ENCODE data around the gene BTRC.
A peak's percentile ranks its signal among the peaks of the same experiment; 100 is the strongest.
"Not testable (repeated sequence)": the region's sequence is repeated elsewhere in the genome, so short reads cannot be mapped to it uniquely, and the experiment has no call there.

BTRC gene

DNA sequence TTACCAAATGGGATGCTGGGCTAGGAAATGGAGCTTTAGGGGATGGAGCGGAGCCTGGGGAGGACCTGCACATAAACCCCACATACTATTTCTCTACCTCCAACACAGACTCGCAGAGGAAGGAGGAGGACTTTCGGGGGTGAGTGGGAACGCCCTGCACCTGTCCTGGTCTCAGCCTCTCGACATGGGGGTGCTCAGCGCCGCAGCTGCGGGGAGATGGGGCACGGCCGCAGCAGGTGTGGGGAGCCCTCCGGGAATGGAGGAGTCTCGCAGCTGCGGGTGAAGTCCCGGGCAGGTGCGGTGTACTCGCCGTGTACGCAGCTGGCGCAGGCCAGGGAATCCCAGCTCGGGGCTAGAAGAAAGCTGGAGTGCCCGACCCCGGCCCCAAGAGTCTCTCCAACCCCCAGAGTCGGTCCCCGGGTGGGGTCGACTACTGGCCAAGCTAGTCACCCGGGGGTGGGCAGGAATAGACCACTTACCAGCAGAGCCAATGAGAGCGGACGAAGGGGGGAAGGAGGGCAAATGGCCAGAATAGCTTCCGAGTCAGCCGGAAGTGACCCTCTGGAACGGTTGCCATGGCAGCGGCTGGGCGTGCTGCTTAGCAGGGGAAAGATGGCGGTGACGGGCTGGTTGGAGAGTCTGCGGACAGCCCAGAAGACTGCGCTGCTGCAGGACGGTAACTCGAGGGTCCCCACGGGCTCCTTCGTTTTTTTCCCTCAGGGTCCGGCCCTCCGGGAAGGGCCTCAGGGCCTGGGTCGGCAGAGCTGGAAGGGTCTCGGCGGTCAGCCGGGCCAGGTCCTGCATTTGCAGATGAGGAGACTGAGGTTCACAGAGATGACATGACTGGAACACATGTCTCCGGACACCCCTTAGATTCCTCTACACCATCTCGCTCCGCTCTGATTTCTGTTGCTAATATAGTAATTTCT, 234.0 kb downstream of the BTRC start, which contains the start of the genes DPCD and POLL:
TSS of gene DPCD (plus strand) at position 597 of the 929 bp plus-strand sequence. CDS start at position 613, 16 bp downstream.
TSS of gene POLL (minus strand) at position 533 of the 929 bp plus-strand sequence. CDS start 897 bp downstream, outside the sequence.
- peak; percentile 96 for DNase-seq

DNA sequence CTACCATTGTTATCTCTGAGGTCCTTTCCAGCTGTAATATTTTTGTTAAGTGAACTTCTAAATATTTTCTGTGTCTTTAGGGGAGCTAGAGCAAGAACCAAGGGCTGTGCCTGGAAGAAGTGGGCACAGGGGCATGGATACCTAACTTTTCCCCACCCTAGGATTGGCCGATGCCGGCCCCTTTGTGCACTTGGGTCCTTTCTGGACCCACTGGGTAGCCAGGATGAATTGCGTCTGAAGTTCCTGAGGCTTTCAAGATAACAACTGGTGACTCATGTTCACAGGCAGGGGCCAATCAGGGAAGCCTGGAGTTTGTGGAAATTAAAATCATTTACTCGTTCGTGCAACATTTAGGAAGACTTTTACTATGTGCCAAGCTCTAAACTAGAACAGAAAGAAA, 234.9 kb downstream of the BTRC start:
- DNase-seq = no peak

DNA sequence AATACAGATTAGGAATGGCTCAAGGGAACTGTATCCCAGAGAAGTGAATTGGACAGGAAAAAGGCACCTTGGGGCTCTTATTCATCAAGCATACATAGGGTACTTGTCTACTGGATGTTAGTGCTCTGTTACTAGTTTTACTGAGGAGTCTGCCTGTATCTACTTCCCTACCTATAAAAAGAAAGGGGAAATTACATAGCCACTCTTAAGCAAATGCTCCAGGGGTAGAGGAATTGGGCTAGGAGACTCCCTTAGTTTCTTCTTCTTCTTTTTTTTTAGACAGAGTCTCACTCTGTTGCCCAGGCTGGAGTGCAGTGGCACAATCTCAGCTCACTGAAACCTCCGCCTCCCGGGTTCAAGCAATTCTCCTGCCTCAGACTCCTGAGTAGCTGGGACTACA, 239.4 kb downstream of the BTRC start:
- DNase-seq = not testable (repeated sequence)

DNA sequence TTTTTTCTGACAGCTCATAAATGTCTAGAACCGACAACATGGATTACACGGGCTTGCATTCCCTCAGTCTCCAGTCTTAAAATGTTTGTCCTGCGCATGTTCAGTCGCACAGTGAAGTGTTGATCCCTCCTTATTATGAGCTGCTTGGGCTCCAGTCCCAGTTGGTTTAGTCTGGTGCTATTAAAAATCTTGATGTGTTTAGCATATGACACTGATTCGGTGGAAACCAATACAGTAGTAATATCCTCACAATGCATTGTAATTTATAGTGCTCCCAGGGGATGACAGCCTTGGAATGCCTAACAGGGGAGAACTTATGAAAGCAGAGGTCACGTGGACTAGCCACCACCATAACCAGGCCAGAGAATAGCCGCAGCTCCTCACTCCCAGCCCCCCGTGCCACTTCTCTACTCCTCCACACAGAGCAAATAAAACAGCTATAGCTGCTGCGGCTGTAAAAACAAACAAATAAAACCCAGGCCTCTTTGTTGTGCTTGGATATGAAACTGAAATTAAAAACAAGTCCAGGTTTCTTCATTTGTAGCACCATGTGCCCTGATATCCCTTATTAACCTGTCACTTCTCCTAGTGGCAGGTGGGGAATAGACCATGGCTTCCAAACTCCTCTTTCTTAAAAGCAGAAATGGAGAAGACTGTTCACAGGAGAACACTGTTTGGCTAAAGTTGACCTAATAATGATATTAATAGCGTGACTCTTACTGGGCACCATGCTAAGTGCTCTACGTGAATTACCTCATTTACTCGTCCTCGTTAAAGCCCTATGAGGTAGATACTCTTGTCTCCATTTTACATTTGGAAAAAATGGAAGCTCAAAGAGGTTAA, 241.8 kb downstream of the BTRC start:
- peak; percentile 17 for DNase-seq

DNA sequence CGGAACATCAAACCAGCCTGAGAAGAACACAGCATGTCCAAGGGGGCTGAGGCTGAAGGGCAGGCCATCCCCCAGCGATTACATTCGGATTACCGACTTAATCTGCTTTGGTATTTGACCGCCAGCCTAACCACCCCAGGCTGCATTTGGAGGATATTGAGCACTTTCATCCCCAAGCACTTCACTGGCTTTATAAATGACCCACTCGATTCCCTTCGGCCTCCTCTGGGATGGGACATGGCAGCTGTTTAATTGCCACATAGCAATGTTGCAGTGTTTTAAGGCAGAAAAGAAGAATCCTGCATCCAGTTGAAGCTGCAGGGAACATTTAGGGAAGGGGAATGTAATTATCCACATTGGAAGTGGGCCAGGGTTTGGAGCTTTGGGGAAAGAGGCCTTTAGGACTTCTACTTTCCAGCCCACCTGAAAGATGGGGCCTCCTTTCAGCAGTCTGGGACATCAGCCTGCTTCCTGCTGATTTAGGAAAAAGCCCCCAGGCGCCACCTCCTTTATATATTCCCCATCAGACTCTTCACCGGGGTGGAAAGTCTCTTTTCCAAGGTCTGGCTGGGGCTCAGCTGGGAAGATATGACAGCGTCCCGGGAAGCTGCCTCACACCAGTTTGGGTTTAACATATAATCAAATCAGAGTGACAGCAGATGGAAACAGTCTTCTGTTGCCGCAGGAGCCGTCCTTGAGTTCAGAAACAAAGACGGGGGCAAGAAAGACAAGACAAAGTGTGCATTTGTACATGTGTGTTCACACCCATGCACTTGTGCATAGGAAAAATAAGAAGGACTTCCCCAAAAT, 243.3 kb downstream of the BTRC start:
- DNase-seq = no peak

DNA sequence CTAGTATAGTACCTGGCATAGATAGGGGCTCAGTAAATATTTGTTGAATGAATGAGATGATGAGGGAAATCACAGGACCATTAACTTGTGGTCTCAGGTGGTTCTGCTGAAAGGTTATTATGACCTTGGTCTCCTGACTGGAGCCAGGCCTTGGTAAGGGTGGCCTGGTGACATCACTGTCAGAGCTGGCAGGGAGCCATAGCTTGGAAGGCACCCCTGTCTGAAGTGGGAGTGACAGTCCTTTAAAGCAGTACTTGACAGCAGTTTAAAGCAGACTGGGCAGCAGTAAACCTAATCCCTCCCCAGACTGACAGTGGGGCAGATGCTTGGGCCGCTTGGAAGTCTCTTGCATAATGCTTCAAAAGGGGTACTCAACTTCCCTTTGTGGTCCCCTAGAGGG, 247.6 kb downstream of the BTRC start:
- DNase-seq = no peak

DNA sequence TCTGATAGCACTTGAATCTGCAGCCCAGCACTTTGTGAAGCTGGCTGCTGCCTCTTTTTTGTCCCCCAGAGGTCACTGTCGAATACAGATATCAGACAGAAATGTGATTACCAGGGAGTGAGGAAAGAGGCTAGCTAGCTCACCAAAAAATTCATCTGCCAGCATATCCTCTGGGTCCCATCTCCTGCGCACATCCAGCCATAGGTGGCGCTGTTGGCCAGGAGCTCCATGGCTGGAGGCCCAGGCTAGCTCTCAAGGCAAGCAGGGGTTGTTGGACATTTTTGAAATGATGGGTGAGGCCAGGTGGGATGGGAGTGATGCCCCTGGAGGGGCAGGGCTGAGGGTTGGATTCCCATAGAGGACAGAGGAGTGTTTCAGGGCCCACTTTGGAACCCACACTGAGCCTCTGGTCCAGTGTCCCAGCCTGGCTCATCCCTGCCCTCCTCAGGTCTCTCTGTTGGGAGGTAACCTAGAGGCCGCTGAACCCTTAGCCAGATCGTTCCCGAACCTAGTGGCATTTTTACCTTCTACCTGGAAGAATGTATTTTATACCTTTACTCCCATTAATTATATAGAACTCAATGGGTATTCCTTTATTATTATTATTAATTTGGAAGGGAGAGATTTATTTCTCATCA, 248.9 kb downstream of the BTRC start:
- DNase-seq = peak; percentile 75

Data from fibroblast of skin of scalp (primary cell).